Lower leg skin (tissue), 3 donors: Measurements from ENCODE around the gene LIPC.

Experiments used
- POLR2A ChIP-seq, 2 donors: fragments of 450-650 bp; IDR thresholded peaks; one replicate each; pipeline ENCODE4 v1.6.1; 2016 to 2017; ENCODE audit warnings: antibody characterized with exemption in 2 of 2, mild to moderate bottlenecking in 1 of 2, moderate library complexity in 1 of 2
- TF ChIP-seq, protein P1 (sequence below), 3 donors: fragments of 450-650 bp; IDR thresholded peaks; one replicate each; pipeline ENCODE4 v1.5.1; 2016; ENCODE audit warnings: antibody characterized with exemption in 3 of 3, mild to moderate bottlenecking in 3 of 3, moderate library complexity in 2 of 3

DNA sequence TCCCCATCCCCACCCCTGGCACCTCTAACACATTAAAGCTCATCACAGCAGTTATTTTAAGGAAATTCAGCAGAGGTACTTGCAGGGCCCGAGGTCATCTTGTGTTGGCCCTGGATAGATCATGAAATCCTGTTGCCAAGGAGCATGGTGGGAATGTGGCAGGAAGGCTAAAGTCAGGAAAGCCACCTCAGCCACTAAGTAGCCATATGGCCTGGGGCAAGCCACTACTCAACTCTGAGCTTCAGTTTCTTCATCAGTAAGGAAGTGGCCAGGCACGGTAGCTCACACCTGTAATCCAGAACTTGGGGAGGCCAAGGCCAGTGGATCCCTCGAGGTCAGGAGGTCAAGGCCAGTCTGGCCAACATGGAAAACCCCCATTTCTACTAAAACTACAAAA is 55.9 kb downstream of the LIPC start:
- TF ChIP-seq, protein P1, sequence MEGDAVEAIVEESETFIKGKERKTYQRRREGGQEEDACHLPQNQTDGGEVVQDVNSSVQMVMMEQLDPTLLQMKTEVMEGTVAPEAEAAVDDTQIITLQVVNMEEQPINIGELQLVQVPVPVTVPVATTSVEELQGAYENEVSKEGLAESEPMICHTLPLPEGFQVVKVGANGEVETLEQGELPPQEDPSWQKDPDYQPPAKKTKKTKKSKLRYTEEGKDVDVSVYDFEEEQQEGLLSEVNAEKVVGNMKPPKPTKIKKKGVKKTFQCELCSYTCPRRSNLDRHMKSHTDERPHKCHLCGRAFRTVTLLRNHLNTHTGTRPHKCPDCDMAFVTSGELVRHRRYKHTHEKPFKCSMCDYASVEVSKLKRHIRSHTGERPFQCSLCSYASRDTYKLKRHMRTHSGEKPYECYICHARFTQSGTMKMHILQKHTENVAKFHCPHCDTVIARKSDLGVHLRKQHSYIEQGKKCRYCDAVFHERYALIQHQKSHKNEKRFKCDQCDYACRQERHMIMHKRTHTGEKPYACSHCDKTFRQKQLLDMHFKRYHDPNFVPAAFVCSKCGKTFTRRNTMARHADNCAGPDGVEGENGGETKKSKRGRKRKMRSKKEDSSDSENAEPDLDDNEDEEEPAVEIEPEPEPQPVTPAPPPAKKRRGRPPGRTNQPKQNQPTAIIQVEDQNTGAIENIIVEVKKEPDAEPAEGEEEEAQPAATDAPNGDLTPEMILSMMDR (IDR thresholded peaks at IDR 0.05), result no peak
- TF ChIP-seq POLR2A (IDR thresholded peaks at IDR 0.05), result no peak
